GM12878 (cell line): ENCODE measurements around the gene EML3. TPM values are rescaled to one million over a fixed set of nuclear protein-coding genes. Genes with fewer than 3 reads are reported as not detected.

Source experiments
- ATAC-seq: fragments of 200-7000 bp; cut with Tn5 transposase; 3 replicates; pipeline ENCODE4 v1.9.1; 2020; ENCODE audit warnings: mild to moderate bottlenecking, moderate library complexity
- BruUV-seq: library from RNA; stranded (reverse); fragments of 400-500 nt; replicated peaks from 2 replicates; lab custom pipeline; 2021; lab: Mats Ljungman, UMichigan
- CTCF ChIA-PET: fragments of 300-600 bp; sonication (Branson Sonifier 250); formaldehyde crosslinking; extraction: SDS; loops from one replicate; lab custom pipeline; 2021; ENCODE audit warnings: inconsistent platforms; lab: Yijun Ruan, JAX
- POLR2A ChIA-PET: fragments of 350-600 bp; formaldehyde crosslinking; extraction: SDS; loops from one replicate; lab custom pipeline; 2021; ENCODE audit warnings: inconsistent platforms; lab: Charles Lee
- RAD21 ChIA-PET: fragments of 300-600 bp; sonication (Branson Sonifier 250); formaldehyde crosslinking; loops from one replicate; lab custom pipeline; 2023; ENCODE audit warnings: antibody characterized with exemption; ENCODE audit not compliant: unreplicated experiment; lab: Charles Lee
- SMC1A ChIA-PET: fragments of 300-600 bp; sonication (Branson Sonifier 250); formaldehyde crosslinking; loops from one replicate; lab custom pipeline; 2023; ENCODE audit not compliant: unreplicated experiment, uncharacterized antibody; lab: Charles Lee
- DNase-seq: peaks from one replicate; pipeline ENCODE4 v3.0.0-alpha.2; 2011; ENCODE audit warnings: low read depth, low spot score
- FAIRE-seq: peaks from 3 replicates; lab custom pipeline; 2011; peaks lifted over from hg19 to GRCh38; lab: Jason Lieb, UNC
- H2AFZ ChIP-seq: 2 replicates; pipeline ENCODE4 v1.6.0; 2011; ENCODE audit warnings: low read depth, low read length, control low read depth; ENCODE audit not compliant: control insufficient read depth
- H3K27ac ChIP-seq: 2 replicates; pipeline ENCODE4 v1.5.1; 2011; ENCODE audit warnings: control low read depth; ENCODE audit not compliant: control insufficient read depth, insufficient read depth
- H3K27me3 ChIP-seq, 2 experiments: replicated peaks in 1 of 2; 2 replicates each; pipeline versions ENCODE4 v1.6.0 to v1.6.1; 2011; ENCODE audit warnings: low read length in 1 of 2; ENCODE audit not compliant: control insufficient read depth in 2 of 2, insufficient read depth in 2 of 2
- H3K36me3 ChIP-seq, 2 experiments: 2 replicates each; pipeline ENCODE4 v1.5.1; 2011; ENCODE audit warnings: low read length in 1 of 2; ENCODE audit not compliant: control insufficient read depth in 2 of 2, insufficient read depth in 2 of 2
- H3K4me1 ChIP-seq: 2 replicates; pipeline ENCODE4 v1.6.1; 2011; ENCODE audit warnings: mild to moderate bottlenecking, low read length, moderate library complexity, mixed read lengths; ENCODE audit not compliant: control insufficient read depth, insufficient read depth
- H3K4me2 ChIP-seq: 2 replicates; pipeline ENCODE4 v1.6.0; 2011; ENCODE audit warnings: control low read depth; ENCODE audit not compliant: control insufficient read depth, insufficient read depth
- H3K4me3 ChIP-seq: fragments of 200-600 bp; sonication (generic); 2 replicates; pipeline ENCODE4 v1.5.1; 2016
- H3K79me2 ChIP-seq: 2 replicates; pipeline ENCODE4 v1.6.0; 2011; ENCODE audit warnings: low read length; ENCODE audit not compliant: control insufficient read depth, insufficient read depth
- H3K9ac ChIP-seq: 2 replicates; pipeline ENCODE4 v1.8.0; 2011; ENCODE audit warnings: low read length, control low read depth, mixed read lengths; ENCODE audit not compliant: control insufficient read depth, insufficient read depth
- H3K9me3 ChIP-seq: replicated peaks from 3 replicates; pipeline ENCODE4 v1.5.1; 2011; ENCODE audit warnings: mild to moderate bottlenecking, low read length; ENCODE audit not compliant: control insufficient read depth, insufficient read depth
- H4K20me1 ChIP-seq: 2 replicates; pipeline ENCODE4 v1.6.0; 2011; ENCODE audit not compliant: control insufficient read depth, insufficient read depth
- BCLAF1 ChIP-seq: fragments of 450-650 bp; IDR thresholded peaks from 2 replicates; pipeline ENCODE4 v1.6.1; 2017; ENCODE audit warnings: antibody characterized with exemption, mild to moderate bottlenecking, moderate library complexity
- PML ChIP-seq: IDR thresholded peaks from 2 replicates; pipeline ENCODE4 v1.6.1; 2012; ENCODE audit warnings: low read length, inconsistent platforms
- POU2F2 ChIP-seq: IDR thresholded peaks from 3 replicates; pipeline ENCODE4 v1.6.1; 2011; ENCODE audit warnings: low read depth, mild to moderate bottlenecking, low read length, borderline replicate concordance
- RB1 ChIP-seq: fragments of 450-650 bp; formaldehyde crosslinking; IDR thresholded peaks from 2 replicates; pipeline ENCODE4 v1.6.1; 2017; ENCODE audit warnings: mild to moderate bottlenecking, borderline replicate concordance
- SMARCA5 ChIP-seq: fragments of 450-650 bp; IDR thresholded peaks from 2 replicates; pipeline ENCODE4 v1.6.1; 2017; ENCODE audit warnings: mild to moderate bottlenecking
- SREBF1 ChIP-seq: IDR thresholded peaks from 2 replicates; pipeline ENCODE4 v1.6.1; 2012; ENCODE audit warnings: mild to moderate bottlenecking, low read length
- SRF ChIP-seq, 2 experiments: IDR thresholded peaks; 2 replicates each; pipeline ENCODE4 v1.6.1; 2011; ENCODE audit warnings: low read depth in 2 of 2, low read length in 2 of 2, mild to moderate bottlenecking in 1 of 2, moderate library complexity in 1 of 2
- TCF12 ChIP-seq: IDR thresholded peaks from 2 replicates; pipeline ENCODE4 v1.6.1; 2011; ENCODE audit warnings: low read depth, mild to moderate bottlenecking, low read length
- YBX1 ChIP-seq: fragments of 450-650 bp; IDR thresholded peaks from 2 replicates; pipeline ENCODE4 v1.6.1; 2016; ENCODE audit warnings: antibody characterized with exemption
- WGBS: methylation state at CpG from one replicate; pipeline ENCODE4 v1.1.6; 2016; ENCODE audit warnings: low lambda C conversion rate; ENCODE audit not compliant: insufficient replicate concordance, insufficient coverage; ENCODE audit errors: missing lambda C conversion rate; 5-methylcytosine and 5-hydroxymethylcytosine counted together
- in situ Hi-C: fragments of 300-500 bp; cut with MboI; formaldehyde crosslinking; loops from 9 replicates; pipeline ENCODE4 v1.14.3; 2018; ENCODE audit warnings: mixed read lengths
- intact Hi-C: fragments of 100-400 bp; cut with micrococcal nuclease; formaldehyde crosslinking; loops from one replicate; pipeline ENCODE4 v1.14.2; 2022; ENCODE audit not compliant: unreplicated experiment
- polyA plus RNA-seq, 11 experiments: library from polyadenylated mRNA; depleted of rRNA in 4 of 11; unstranded in 6 of 11; stranded (reverse) in 5 of 11; fragments of >200 nt; fragmentation: Nextera tagmentation in 4 of 11; fragmentation: Illumina TruSeq in 1 of 11; extraction: Ambion mirVana in 4 of 11; extraction: Trizol in 1 of 11; gene quantifications; 1 replicate in 1 of 11; 2 replicates in 10 of 11; pipeline versions ENCODE4 v1.2.1 to v1.2.3, GENCODE V29; 2011 to 2016; ENCODE audit warnings: inconsistent platforms in 2 of 11, missing spikeins in 2 of 11, low read depth in 1 of 11
- total RNA-seq, 4 experiments: library from RNA; depleted of rRNA in 3 of 4; stranded (reverse); fragments of >200 nt in 3 of 4; fragmentation: Illumina TruSeq in 1 of 4; extraction: Trizol in 1 of 4; gene quantifications; 2 replicates each; pipeline versions ENCODE4 v1.2.1 to v1.2.3, GENCODE V29; 2013 to 2021

Gene EML3
- total and polyA plus RNA-seq, 10 of the 15 experiments (the other 5 are each of a cell fraction or from before 2014, with no cell fraction given): 0.58 to 82.5 (median 24.8) TPM

GRCh38 chr11:62610814-62611704 lies 1.5 kb downstream of the EML3 start (continued):
- no peak for TF ChIP-seq YBX1

GRCh38 chr11:62610403-62610802 lies 2.2 kb downstream of the EML3 start:
- WGBS: 96% methylated on average over 6 of the region's 6 CpGs
- Histone ChIP-seq H3K9me3 (no peaks in the 10 kb centered on the region), H3K4me3 (peak overlapping the region; percentile 94; the same call in 1 of the 2 replicates), H3K27ac (no peak overlapping the region), H3K9ac (no peak overlapping the region; the same call in 1 of the 2 replicates), H3K79me2 (peaks cover 16% of the 10 kb centered on the region), H3K27me3 (no peaks in the 10 kb centered on the region), H3K4me2 (peak overlapping the region; percentile 97; the same call in 1 of the 2 replicates), H3K36me3 (peaks cover under 1% of the 10 kb centered on the region in 2 experiments; a peak in 2 of 4 replicates), H2AFZ (no peak overlapping the region), H4K20me1 (no peaks in the 10 kb centered on the region; the same call in 1 of the 2 replicates), H3K4me1 (peaks cover 14% of the 10 kb centered on the region)
- ChIA-PET POLR2A (interaction anchor here (1.1 to 2.6 kb wide), 4 partner anchors 11 to 62 kb away, joined by 3 to 13 read pairs (median 6); partner anchors contain the start of genes B3GAT3, LBHD1 and UQCC3), RAD21 (interaction anchor here (1.5 to 2.1 kb wide), 3 partner anchors 9 to 16 kb away, joined by 4 to 8 read pairs (median 5); partner anchors contain the start of genes B3GAT3 and MTA2), SMC1A (interaction anchor here (2.1 to 2.9 kb wide), 2 partner anchors 10 to 18 kb away, joined by 7 to 19 read pairs; partner anchors contain the start of gene TUT1), CTCF (interaction anchor here (1.5 to 4.9 kb wide), 3 partner anchors 9 to 39 kb away, joined by 5 to 41 read pairs (median 27); partner anchors contain the start of genes MTA2 and TUT1)
- TSS peak; percentile 46 for BruUV-seq
- intact Hi-C loops (loop anchor here (5.0 kb wide), 1 partner anchor 62 kb away; the partner anchor contains the start of genes LBHD1 and UQCC3), in situ Hi-C loops (no loop called here)
- DNase-seq (no peak), ATAC-seq (no peak), FAIRE-seq (no peak)
- TF ChIP-seq POU2F2 (no peak), SRF (IDR thresholded peaks at IDR 0.05; ENCODE audit: low read depth in 2 of 2, low read length in 2 of 2) (no peak), RB1 (no peak), SREBF1 (no peak), SMARCA5 (peak; percentile 54; the same call in 1 of the 2 replicates), BCLAF1 (no peak), PML (no peak), TCF12 (no peak)
